Bone marrow (tissue), 2 donors: ENCODE data around the gene RNFT1.
A peak's percentile ranks its signal among the peaks of the same experiment; 100 is the strongest.
"Not testable (repeated sequence)": the region's sequence is repeated elsewhere in the genome, so short reads cannot be mapped to it uniquely, and the experiment has no call there.

Experiments used
- DNase-seq, 2 donors: peaks; one replicate each; lab custom pipeline; 2025; lab: John Stamatoyannopoulos, UW

The RNFT1 gene

DNA sequence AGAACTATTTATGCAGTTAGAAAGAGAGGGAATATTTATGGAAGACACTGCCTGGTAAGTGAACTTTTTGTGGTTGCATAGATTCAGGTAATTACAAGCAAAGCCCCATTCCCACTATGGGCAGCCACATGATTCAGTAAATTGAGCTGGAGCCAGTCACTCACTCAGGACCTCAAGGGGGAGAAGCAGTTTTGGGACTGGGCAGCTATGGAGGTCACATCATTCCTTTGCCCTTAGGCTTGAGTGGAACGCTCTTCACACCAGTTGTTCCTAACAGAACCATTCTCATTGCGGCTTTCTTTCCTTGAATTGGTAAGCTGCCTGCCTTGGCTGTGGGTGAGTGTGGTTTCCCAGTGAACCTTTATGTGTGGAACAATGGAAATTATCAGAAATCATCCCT, 34.4 kb downstream of the RNFT1 start:
- DNase-seq = not testable (repeated sequence)

DNA sequence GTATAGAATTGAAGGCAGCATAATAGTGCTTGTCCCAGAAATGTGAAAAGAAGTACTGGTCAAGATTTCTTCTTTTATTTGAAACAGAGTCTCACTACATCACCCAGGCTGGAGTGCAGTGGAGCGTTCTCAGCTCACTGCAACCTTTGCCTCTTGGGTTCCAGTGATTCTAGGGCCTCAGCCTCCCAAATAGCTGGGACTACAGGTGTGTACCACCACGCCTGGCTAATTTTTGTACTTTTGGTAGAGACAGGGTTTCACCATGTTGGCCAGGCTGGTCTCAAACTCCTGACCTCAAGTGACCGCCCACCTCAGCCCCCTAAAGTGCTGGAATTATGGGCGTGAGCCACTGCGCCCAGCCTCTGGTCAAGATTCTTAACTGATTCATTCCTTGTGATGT, 43.9 kb downstream of the RNFT1 start:
- not testable (repeated sequence) for DNase-seq

DNA sequence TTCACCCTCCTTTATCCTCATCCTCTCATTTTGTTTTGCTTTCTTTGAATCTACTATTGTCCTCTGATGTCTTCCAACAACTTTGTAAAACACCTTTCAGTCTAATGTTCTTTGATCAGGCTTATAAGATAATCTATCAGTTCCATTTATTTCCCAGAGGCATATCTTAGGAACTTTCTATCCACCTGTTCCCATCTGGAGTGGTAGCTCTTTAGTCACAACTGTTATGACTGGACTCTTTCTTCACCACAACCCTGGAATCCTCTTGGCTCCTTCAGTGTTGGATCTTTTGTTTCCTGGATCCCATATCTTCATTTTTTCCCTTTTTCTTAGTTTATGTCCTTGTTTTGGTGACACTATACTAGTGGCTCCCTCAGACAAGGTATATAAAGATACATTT, 48.1 kb downstream of the RNFT1 start:
- DNase-seq = no peak

DNA sequence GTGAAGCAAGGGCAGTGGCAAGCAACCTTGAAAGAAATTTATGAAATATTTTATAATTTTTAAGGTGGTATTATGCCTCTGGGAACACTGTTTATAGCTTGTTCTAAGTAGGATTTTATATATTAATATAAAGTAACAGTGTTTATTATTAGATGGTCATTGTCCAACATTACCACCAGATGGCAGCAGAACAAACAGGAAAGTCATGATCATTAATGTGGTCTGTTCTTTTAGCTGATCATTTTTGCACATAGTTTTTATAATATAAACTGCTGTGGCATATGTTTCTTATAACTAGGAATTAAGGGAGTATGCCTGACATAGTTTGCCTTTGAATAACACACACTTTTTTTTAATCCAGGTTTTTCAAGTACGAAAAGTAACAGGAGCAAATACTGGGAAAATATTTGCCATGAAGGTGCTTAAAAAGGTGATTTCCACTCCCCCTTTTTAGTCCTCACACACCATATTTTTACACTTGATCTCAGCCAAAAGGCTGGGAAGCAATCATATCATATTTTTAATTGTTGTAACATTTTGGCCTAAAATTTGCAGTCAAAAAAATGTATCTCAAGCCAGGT, 50.2 kb downstream of the RNFT1 start:
- DNase-seq = peak in 1 of 2 donors; percentile 26

DNA sequence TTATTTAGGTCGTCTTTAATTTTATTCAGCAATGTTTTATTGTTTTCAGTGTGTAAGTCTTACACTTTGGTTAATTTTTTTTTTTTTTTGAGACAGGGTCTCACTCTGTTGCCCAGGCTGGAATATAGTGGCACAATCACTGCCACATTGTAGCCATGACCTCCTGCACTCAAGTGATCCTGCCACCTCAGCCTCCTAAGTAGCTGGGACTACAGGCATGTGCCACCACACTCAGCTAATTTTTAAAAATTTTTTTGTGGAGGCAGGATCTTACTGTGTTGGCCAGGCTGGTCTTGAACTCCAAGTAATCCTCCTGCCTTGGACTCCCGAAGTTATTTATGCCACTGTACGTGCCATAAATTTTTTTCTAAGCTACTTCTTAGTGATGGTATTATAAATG, 57.1 kb downstream of the RNFT1 start:
- no peak for DNase-seq

- DNase-seq = no peak
These were observed 61.1 kb downstream of the RNFT1 start for GRCh38 chr17:59903455-59903854.
